ENCODE results near the gene HOXA1.

HOXA1 gene

DNA sequence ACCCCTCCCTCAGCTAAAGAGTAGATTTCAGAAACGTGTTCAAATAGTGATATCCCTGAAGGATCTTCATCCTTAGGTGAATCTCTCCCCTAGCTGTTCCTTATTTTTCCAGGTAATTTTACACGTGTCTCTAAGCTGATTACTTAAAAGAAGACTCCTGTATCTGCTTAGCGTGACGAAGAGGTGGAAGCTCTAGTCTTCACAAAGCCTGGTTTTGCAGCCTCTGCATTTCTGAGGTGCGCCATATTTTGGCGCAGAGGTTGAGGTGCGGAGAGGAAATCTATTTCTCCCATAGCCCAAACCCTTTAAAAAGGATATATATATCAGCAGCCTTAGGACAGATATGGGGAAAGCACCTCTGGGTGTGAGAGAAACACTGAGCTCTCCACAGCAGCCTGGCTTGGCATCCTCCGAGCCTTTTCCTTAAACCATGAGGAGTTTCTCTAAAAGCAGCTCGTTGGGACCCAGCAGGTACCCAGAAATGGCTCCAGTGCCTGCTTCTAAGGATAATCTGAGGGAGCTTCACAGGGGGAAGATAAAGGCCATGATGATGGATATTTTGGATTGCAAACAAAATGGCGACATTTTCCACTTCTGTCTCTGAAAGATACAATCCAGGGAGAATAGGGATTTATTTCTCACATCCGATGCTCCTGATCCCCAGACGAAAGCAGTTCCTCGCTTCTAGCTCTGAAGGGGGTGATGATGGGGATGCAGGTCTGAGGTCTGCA, 9.7 kb upstream of the HOXA1 start:
- DNase-seq (ENCODE audit: low read depth in 2 of 2), result no peak

- DNase-seq (ENCODE audit: low read depth in 2 of 2), result no peak
Measured at GRCh38 chr7:27104341-27105058, 8.7 kb upstream of the HOXA1 start.

- no peak for DNase-seq (ENCODE audit: low read depth in 2 of 2)
Measured at GRCh38 chr7:27103489-27104226, 7.9 kb upstream of the HOXA1 start.

GRCh38 chr7:27102581-27103442, 7.0 kb upstream of the HOXA1 start, which contains the start of gene HOXA2:
Gene HOXA2, minus strand, starts transcription at chr7:27102683. Its CDS starts 183 bp downstream, at chr7:27102500.
- DNase-seq (ENCODE audit: low read depth in 2 of 2), result no peak

GRCh38 chr7:27101957-27102580, 6.3 kb upstream of the HOXA1 start:
- DNase-seq (ENCODE audit: low read depth in 2 of 2), result no peak

GRCh38 chr7:27101171-27101956, 5.6 kb upstream of the HOXA1 start:
- no peak for DNase-seq (ENCODE audit: low read depth in 2 of 2)

GRCh38 chr7:27100694-27101170, 4.9 kb upstream of the HOXA1 start:
- DNase-seq (ENCODE audit: low read depth in 2 of 2), result no peak

DNA sequence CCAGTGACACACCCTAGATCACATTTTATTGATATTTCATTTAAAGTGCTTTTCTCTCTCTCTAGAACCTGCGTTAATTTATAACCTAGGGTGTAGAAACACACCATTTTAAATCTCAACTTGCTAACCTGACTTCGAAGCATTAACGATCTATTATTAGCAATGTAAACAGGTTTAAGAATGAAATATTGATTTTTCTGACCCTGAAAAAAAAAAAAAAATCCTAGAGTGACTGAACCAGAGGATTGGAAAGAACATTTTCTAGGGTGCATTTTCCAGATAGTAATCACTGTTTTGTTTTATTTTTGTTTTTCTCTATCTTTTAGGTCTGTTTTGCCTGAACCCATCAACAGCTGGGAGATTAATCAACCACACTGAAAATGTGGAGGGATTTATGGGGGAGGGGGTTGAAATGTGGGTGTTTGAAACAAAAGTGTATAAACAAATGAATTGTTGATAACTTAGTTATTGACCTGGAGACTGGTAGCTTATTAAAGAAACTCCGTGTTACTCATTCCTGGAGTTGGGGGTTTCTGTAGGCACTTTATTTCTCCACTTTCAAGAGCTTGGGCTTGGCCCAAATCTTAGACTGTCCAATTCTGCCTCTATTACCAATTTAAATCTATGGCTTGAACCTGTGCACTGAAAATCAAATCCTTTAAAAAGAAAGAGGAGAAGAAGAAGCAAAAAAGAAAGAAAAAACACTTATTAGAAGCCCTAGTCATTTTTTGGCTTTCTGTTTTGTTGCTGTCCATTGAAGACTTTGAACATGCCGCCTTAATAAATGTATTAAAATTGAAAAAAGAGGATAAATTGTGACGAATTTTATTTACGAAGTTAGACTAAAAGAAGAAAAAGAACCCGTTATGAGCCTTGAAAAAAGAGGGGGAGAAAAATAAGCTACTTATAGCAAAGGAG, 3.9 kb upstream of the HOXA1 start:
- DNase-seq (ENCODE audit: low read depth in 2 of 2), result no peak

- DNase-seq (ENCODE audit: low read depth in 2 of 2), result no peak
Measured at GRCh38 chr7:27098578-27099451, 3.0 kb upstream of the HOXA1 start.

DNA sequence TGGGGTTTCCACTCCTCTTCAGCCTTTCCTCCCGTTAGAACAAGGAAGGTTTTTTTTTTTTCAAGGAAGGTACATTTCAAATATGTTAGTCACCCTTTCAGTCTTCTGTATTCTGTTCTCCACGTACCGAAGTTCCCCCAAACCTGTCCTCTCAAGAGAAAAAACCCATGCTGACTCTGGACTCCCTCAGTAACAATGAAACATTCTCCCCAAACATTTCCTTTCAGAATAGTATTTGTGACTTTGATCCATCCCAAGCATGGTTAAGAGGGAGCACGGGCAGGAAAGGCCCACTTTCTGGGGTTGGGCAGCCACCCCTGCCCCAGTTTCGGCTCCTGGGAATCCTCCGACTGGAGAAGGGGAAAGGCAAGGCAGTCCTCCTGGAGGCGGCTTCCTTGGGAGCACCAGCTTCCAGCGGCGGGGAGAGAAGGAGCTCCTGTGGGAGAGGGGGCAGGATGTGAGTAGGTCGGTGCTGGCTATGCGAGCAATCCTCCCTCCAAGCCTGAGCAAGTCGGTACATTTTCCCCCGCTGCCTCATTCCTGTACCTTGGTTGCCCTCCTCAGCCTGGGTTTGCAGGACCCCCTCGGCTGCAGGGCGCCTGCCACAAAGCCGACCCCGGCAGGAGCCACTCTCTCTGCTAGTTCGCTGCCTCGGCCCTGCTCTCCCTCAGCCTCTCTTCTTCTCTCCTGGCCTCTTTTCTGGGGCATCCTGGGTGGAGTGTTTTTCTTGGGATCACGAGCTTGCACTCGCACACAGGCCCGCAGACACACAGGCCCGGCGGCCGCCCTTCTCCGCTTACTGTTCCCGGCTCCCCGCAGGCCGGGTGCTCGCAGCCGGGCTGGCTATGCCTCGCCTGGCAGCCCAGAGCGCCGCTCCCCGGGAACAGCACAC, 2.1 kb upstream of the HOXA1 start:
- DNase-seq (ENCODE audit: low read depth in 2 of 2), result no peak

DNA sequence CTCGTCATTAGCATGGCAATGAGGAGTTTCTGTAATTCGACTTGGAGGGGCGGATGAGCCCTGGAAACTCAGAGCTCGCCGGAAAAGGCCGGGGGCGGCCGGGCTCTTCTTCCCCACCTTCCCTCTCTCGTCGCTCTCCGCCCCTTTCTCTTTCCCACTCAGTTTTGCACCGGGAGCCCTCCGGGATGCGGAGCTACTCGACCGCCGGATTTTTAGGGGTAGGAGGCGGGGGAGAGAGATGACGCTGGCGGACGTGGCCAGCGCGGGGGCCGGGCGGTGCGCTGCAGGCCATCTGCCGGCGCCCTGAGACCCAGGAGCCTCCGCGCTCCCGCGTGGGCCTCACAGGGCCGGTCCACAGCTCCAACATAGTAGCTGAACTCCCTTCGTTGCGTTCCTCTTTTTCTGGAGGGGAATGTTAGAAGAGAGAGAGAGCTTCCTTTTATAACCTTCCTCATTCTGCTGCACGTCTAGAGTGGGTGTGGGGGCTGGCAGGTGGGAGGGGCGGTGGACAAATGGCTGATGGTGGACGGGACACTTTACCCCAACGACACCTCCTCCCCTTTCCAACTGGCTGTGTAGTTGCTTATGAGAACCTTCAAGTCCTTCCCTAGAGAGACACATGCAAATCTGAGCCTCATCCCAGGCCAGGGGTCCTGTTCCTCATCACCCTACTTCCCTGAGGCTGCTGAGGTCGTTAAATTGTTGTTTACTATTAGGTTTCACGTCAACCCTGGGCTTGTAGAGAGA, 1.1 kb upstream of the HOXA1 start:
- DNase-seq (ENCODE audit: low read depth in 2 of 2), result no peak

- no peak for DNase-seq (ENCODE audit: low read depth in 2 of 2)
Measured at GRCh38 chr7:27095050-27095896, 527 bp downstream of the HOXA1 start.

DNA sequence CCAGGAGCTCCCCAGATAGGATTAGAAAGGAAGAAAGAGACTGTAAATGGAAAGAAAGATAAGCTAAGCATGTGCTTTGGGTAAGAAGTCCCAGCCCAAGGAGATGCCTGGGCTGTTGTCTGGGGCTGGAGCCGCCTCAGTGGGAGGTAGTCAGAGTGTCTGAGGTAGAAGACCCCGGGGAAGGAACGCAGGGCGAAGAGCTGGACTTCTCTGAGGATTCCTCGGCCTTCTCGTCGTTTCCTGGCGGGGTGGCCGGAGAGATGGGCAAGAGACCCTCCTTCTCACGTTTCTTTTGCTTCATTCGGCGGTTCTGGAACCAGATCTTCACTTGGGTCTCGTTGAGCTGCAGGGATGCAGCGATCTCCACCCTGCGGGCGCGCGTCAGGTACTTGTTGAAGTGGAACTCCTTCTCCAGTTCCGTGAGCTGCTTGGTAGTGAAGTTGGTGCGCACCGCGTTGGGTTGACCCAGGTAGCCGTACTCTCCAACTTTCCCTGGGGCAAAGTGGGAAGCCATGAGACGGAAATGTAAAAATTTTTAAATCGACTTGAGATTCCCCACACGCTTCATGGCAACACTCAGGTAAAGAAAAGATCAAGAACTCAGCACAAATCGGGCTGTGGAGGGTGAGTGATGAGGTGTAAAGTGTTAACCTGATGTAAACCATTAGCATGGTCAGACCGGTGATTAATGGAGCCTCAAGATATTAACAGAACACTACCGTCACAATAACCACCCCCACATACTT, 1.3 kb downstream of the HOXA1 start:
- DNase-seq (ENCODE audit: low read depth in 2 of 2), result no peak

- DNase-seq (ENCODE audit: low read depth in 2 of 2), result no peak
Measured at GRCh38 chr7:27093184-27093895, 2.5 kb downstream of the HOXA1 start.
